GM12864 (cell line): ENCODE results near the gene IL2.
A peak's percentile ranks its signal among the peaks of the same experiment; 100 is the strongest.

Experiments used
- DNase-seq: peaks from one replicate; pipeline ENCODE4 v3.0.0-alpha.2; 2011; ENCODE audit warnings: low read depth
- H3K4me3 ChIP-seq: 2 replicates; pipeline ENCODE4 v1.5.1; 2011; ENCODE audit warnings: mild to moderate bottlenecking, low read depth, low read length, control low read depth
- CTCF ChIP-seq: IDR thresholded peaks from 2 replicates; pipeline ENCODE4 v1.5.1; 2011; ENCODE audit warnings: low read depth, mild to moderate bottlenecking, moderate library complexity, low read length, control low read depth, inconsistent platforms; ENCODE audit errors: missing control alignments

IL2 gene

GRCh38 chr4:122453384-122453995, 3.0 kb downstream of the IL2 start:
- TF ChIP-seq CTCF = no peak
- no peak for DNase-seq
- no peak overlapping the region for H3K4me3 ChIP-seq

- DNase-seq = no peak
- H3K4me3 ChIP-seq = no peak overlapping the region
- TF ChIP-seq CTCF = peak; percentile 15
Measured at GRCh38 chr4:122450847-122451246, 5.7 kb downstream of the IL2 start.

- no peak overlapping the region for H3K4me3 ChIP-seq
- no peak for TF ChIP-seq CTCF
- no peak for DNase-seq
Measured at GRCh38 chr4:122434285-122434684, 22.2 kb downstream of the IL2 start.

GRCh38 chr4:122431351-122431750, 25.2 kb downstream of the IL2 start:
- DNase-seq = no peak
- H3K4me3 ChIP-seq = no peak overlapping the region
- TF ChIP-seq CTCF = no peak

GRCh38 chr4:122423246-122423645, 33.3 kb downstream of the IL2 start:
- DNase-seq = no peak
- TF ChIP-seq CTCF = no peak
- no peak overlapping the region for H3K4me3 ChIP-seq

GRCh38 chr4:122412547-122412946, 44.0 kb downstream of the IL2 start:
- no peak for DNase-seq
- TF ChIP-seq CTCF = no peak
- no peak overlapping the region for H3K4me3 ChIP-seq

- DNase-seq = no peak
- no peak for TF ChIP-seq CTCF
- H3K4me3 ChIP-seq = no peak overlapping the region
Measured at GRCh38 chr4:122403861-122404260, 52.7 kb downstream of the IL2 start.
